GM12891 (cell line): Measurements from ENCODE around the gene TMEM236. TPM values are rescaled to one million over a fixed set of nuclear protein-coding genes. Genes with fewer than 3 reads are reported as not detected.
"Not testable (repeated sequence)": the region's sequence is repeated elsewhere in the genome, so short reads cannot be mapped to it uniquely, and the experiment has no call there.

Source experiments
- DNase-seq: peaks from one replicate; pipeline ENCODE4 v3.0.0; 2011; ENCODE audit warnings: low spot score; ENCODE audit not compliant: insufficient read length
- FAIRE-seq: peaks from 2 replicates; lab custom pipeline; 2011; peaks lifted over from hg19 to GRCh38; lab: Jason Lieb, UNC
- PAX5 ChIP-seq: IDR thresholded peaks from 2 replicates; pipeline ENCODE4 v1.6.1; 2011; ENCODE audit warnings: low read length, moderate library complexity, mild to moderate bottlenecking; ENCODE audit not compliant: insufficient read depth, severe bottlenecking
- POLR2A ChIP-seq: IDR thresholded peaks from 2 replicates; pipeline ENCODE4 v1.6.1; 2011; ENCODE audit warnings: low read depth, low read length, control low read depth
- POLR2AphosphoS5 ChIP-seq: IDR thresholded peaks from 2 replicates; pipeline ENCODE4 v1.6.1; 2011; ENCODE audit warnings: low read depth, low read length, control low read depth
- POU2F2 ChIP-seq: IDR thresholded peaks from 2 replicates; pipeline ENCODE4 v1.6.1; 2011; ENCODE audit warnings: low read depth, mild to moderate bottlenecking, control low read depth, low read length, moderate library complexity
- SPI1 ChIP-seq: IDR thresholded peaks from 2 replicates; pipeline ENCODE4 v1.6.1; 2011; ENCODE audit warnings: low read depth, low read length, control low read depth
- TAF1 ChIP-seq: IDR thresholded peaks from 2 replicates; pipeline ENCODE4 v1.6.1; 2011; ENCODE audit warnings: low read depth, low read length, control low read depth
- polyA plus RNA-seq: library from polyadenylated mRNA; unstranded; fragments of >200 nt; gene quantifications from one replicate; pipeline ENCODE4 v1.2.1, GENCODE V29; 2012; ENCODE audit warnings: low read depth, missing spikeins, inconsistent platforms; ENCODE audit not compliant: missing spikeins

TMEM236 gene
- 0.01 TPM for polyA plus RNA-seq

GRCh38 chr10:17751781-17752445 lies at the start of gene TMEM236:
TMEM236 (plus strand) TSS chr10:17752201; CDS start chr10:17752296, 95 bp downstream.
- FAIRE-seq: no peak
- no peak for DNase-seq
- no peak for TF ChIP-seq POLR2AphosphoS5
- no peak for TF ChIP-seq TAF1
- no peak for TF ChIP-seq PAX5
- TF ChIP-seq POLR2A: no peak

- FAIRE-seq (peak; percentile 69), DNase-seq (no peak)
- TF ChIP-seq SPI1 (no peak), POLR2AphosphoS5 (no peak), POLR2A (no peak), PAX5 (no peak), TAF1 (no peak), POU2F2 (no peak)
Observed at GRCh38 chr10:17703706-17704105, 48.3 kb upstream of the TMEM236 start.

- TF ChIP-seq PAX5 (no peak), POU2F2 (no peak), POLR2A (no peak), SPI1 (no peak), POLR2AphosphoS5 (no peak), TAF1 (no peak)
- FAIRE-seq: no peak
- no peak for DNase-seq
Observed at GRCh38 chr10:17708821-17709220, 43.2 kb upstream of the TMEM236 start.

- DNase-seq: no peak
- no peak for TF ChIP-seq POLR2AphosphoS5
- no peak for TF ChIP-seq PAX5
- TF ChIP-seq POU2F2: no peak
- no peak for TF ChIP-seq TAF1
- TF ChIP-seq SPI1: no peak
- TF ChIP-seq POLR2A: no peak
- no peak for FAIRE-seq
Observed at GRCh38 chr10:17709492-17709891, 42.5 kb upstream of the TMEM236 start.

GRCh38 chr10:17710181-17710580 lies 41.8 kb upstream of the TMEM236 start:
- DNase-seq: no peak
- TF ChIP-seq TAF1 (no peak), POLR2AphosphoS5 (no peak), SPI1 (no peak), POU2F2 (no peak), PAX5 (no peak), POLR2A (no peak)
- no peak for FAIRE-seq

GRCh38 chr10:17712053-17712452 lies 39.9 kb upstream of the TMEM236 start:
- FAIRE-seq: no peak
- TF ChIP-seq SPI1 (no peak), POLR2A (no peak)
- no peak for DNase-seq

- no peak for TF ChIP-seq SPI1
- no peak for TF ChIP-seq TAF1
- TF ChIP-seq PAX5: no peak
- no peak for TF ChIP-seq POLR2AphosphoS5
- no peak for TF ChIP-seq POU2F2
- no peak for TF ChIP-seq POLR2A
- no peak for FAIRE-seq
Observed at GRCh38 chr10:17712717-17713471, 39.1 kb upstream of the TMEM236 start.

GRCh38 chr10:17713758-17714157 lies 38.2 kb upstream of the TMEM236 start:
- TF ChIP-seq PAX5 (no peak), TAF1 (no peak), POLR2AphosphoS5 (no peak), POU2F2 (no peak), SPI1 (no peak), POLR2A (no peak)
- DNase-seq: no peak
- FAIRE-seq: no peak

More at GRCh38 chr10:17712717-17713471, 39.1 kb upstream of the TMEM236 start:
- no peak for DNase-seq

- TF ChIP-seq PAX5 (no peak), POU2F2 (no peak), POLR2AphosphoS5 (no peak), TAF1 (no peak), SPI1 (no peak), POLR2A (no peak)
- FAIRE-seq: no peak
- no peak for DNase-seq
Observed at GRCh38 chr10:17716161-17716560, 35.8 kb upstream of the TMEM236 start.

GRCh38 chr10:17722317-17723014 lies 29.5 kb upstream of the TMEM236 start:
- FAIRE-seq, DNase-seq: not testable (repeated sequence)
